DOHH2 (cell line): ENCODE results near the gene DEFB108B.
"Not testable (repeated sequence)": the region's sequence is repeated elsewhere in the genome, so short reads cannot be mapped to it uniquely, and the experiment has no call there.

ENCODE experiments used
- EZH2phosphoT487 ChIP-seq: fragments of 200-600 bp; sonication (generic); IDR thresholded peaks from 2 replicates; pipeline ENCODE4 v1.6.1; 2017; ENCODE audit warnings: borderline replicate concordance, mild to moderate bottlenecking, antibody characterized with exemption, low read length, moderate library complexity, mixed read lengths
- TF ChIP-seq, protein P1 (sequence below): fragments of 200-600 bp; sonication (generic); IDR thresholded peaks from one replicate; pipeline ENCODE4 v1.5.1; 2014; ENCODE audit warnings: antibody characterized with exemption, mild to moderate bottlenecking, low read depth, low read length; ENCODE audit not compliant: poor library complexity, severe bottlenecking

DNA sequence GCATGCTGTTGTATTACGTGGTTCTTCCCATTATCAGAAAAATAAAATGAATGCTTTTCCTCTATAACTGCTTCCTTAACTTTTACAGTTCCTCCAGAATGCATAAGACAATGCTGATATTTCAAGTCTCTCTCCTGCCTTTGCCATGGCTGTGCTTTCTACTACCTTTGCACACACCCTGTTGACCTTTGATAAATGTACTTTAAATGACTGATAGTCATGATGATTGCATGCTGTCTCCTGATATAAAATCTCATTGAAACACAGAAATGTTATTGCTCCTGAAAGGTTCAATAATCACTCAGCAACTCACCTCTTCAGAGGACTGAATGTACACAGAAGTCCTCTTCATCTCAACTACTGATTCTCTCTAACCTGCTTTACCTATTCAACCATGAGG, 45.1 kb downstream of the DEFB108B start, which contains the start of gene DEFB131B:
- TF ChIP-seq, protein P1, sequence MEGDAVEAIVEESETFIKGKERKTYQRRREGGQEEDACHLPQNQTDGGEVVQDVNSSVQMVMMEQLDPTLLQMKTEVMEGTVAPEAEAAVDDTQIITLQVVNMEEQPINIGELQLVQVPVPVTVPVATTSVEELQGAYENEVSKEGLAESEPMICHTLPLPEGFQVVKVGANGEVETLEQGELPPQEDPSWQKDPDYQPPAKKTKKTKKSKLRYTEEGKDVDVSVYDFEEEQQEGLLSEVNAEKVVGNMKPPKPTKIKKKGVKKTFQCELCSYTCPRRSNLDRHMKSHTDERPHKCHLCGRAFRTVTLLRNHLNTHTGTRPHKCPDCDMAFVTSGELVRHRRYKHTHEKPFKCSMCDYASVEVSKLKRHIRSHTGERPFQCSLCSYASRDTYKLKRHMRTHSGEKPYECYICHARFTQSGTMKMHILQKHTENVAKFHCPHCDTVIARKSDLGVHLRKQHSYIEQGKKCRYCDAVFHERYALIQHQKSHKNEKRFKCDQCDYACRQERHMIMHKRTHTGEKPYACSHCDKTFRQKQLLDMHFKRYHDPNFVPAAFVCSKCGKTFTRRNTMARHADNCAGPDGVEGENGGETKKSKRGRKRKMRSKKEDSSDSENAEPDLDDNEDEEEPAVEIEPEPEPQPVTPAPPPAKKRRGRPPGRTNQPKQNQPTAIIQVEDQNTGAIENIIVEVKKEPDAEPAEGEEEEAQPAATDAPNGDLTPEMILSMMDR = not testable (repeated sequence)
- not testable (repeated sequence) for TF ChIP-seq EZH2phosphoT487
